Measurements from ENCODE around the gene NLRP6. TPM values are rescaled to one million over a fixed set of nuclear protein-coding genes. Genes with fewer than 3 reads are reported as not detected.
A peak's percentile ranks its signal among the peaks of the same experiment; 100 is the strongest.

NLRP6 gene
- total RNA-seq, 2 experiments from 2014 or later, result 5.5 to 6.5 TPM

GRCh38 chr11:293852-294661 is 15.8 kb downstream of the NLRP6 start:
- POLR2A ChIA-PET, result no interaction called here

GRCh38 chr11:294780-295179 is 16.6 kb downstream of the NLRP6 start:
- peaks cover 20% of the 10 kb centered on the region for H3K36me3 Mint-ChIP-seq (ENCODE audit: low read depth)
- H3K27me3 Mint-ChIP-seq, result no peaks in the 10 kb centered on the region
- DNase-seq, result no peak
- H3K27ac Mint-ChIP-seq, result no peak overlapping the region
- POLR2A ChIA-PET, result no interaction called here
- CTCF ChIA-PET, result interaction anchor here (1.2 to 2.8 kb wide), 4 partner anchors 11 to 224 kb away, joined by 3 to 11 read pairs (median 5); partner anchors contain the start of genes BET1L and RIC8A
- H3K9me3 Mint-ChIP-seq, result no peaks in the 10 kb centered on the region
- peaks cover 32% of the 10 kb centered on the region for H3K4me1 Mint-ChIP-seq
- no peak overlapping the region for H3K4me3 Mint-ChIP-seq

More at GRCh38 chr11:293852-294661, 15.8 kb downstream of the NLRP6 start:
- no peaks in the 10 kb centered on the region for H3K9me3 Mint-ChIP-seq
- CTCF ChIA-PET, result interaction anchor here (1.2 to 2.8 kb wide), 4 partner anchors 12 to 225 kb away, joined by 3 to 11 read pairs (median 5); partner anchors contain the start of genes BET1L and RIC8A
- no peak overlapping the region for H3K4me3 Mint-ChIP-seq
- no peak for DNase-seq
- H3K27me3 Mint-ChIP-seq, result no peaks in the 10 kb centered on the region
- peaks cover 20% of the 10 kb centered on the region for H3K36me3 Mint-ChIP-seq (ENCODE audit: low read depth)
- H3K4me1 Mint-ChIP-seq, result peaks cover 33% of the 10 kb centered on the region
- H3K27ac Mint-ChIP-seq, result no peak overlapping the region

GRCh38 chr11:295351-296170 is 17.4 kb downstream of the NLRP6 start:
- H3K27ac Mint-ChIP-seq, result peak overlapping the region; percentile 19
- H3K36me3 Mint-ChIP-seq (ENCODE audit: low read depth), result peaks cover 13% of the 10 kb centered on the region
- H3K27me3 Mint-ChIP-seq, result peaks cover 1% of the 10 kb centered on the region
- CTCF ChIA-PET, result interaction anchor here (2.8 kb wide), 1 partner anchor 11 kb away, joined by 11 read pairs; no protein-coding TSS in a partner anchor
- DNase-seq, result no peak
- H3K4me3 Mint-ChIP-seq, result no peak overlapping the region
- H3K4me1 Mint-ChIP-seq, result peaks cover 26% of the 10 kb centered on the region
- H3K9me3 Mint-ChIP-seq, result no peaks in the 10 kb centered on the region
- POLR2A ChIA-PET, result no interaction called here

- no peak for DNase-seq
- Mint-ChIP-seq H3K4me3 (no peak overlapping the region), H3K27me3 (peaks cover 1% of the 10 kb centered on the region), H3K9me3 (no peaks in the 10 kb centered on the region), H3K4me1 (peaks cover 17% of the 10 kb centered on the region), H3K36me3 (ENCODE audit: low read depth) (peaks cover 5% of the 10 kb centered on the region), H3K27ac (no peak overlapping the region)
- ChIA-PET CTCF (interaction anchor here (2.8 kb wide), 1 partner anchor 10 kb away, joined by 11 read pairs; no protein-coding TSS in a partner anchor), POLR2A (no interaction called here)
Observed at GRCh38 chr11:296171-297050, 18.2 kb downstream of the NLRP6 start.

GRCh38 chr11:297051-297585 is 18.9 kb downstream of the NLRP6 start:
- H3K4me1 Mint-ChIP-seq, result peaks cover 15% of the 10 kb centered on the region
- peak overlapping the region; percentile 74 for H3K27ac Mint-ChIP-seq
- H3K27me3 Mint-ChIP-seq, result peaks cover 1% of the 10 kb centered on the region
- H3K4me3 Mint-ChIP-seq, result no peak overlapping the region
- peaks cover 3% of the 10 kb centered on the region for H3K36me3 Mint-ChIP-seq (ENCODE audit: low read depth)
- no peak for DNase-seq
- no peaks in the 10 kb centered on the region for H3K9me3 Mint-ChIP-seq
- CTCF ChIA-PET, result interaction anchor here (1.1 kb wide), 1 partner anchor 9 kb away, joined by 3 read pairs; no protein-coding TSS in a partner anchor
- POLR2A ChIA-PET, result no interaction called here

GRCh38 chr11:297586-298405 is 19.6 kb downstream of the NLRP6 start:
- CTCF ChIA-PET, result interaction anchor here (1.0 to 1.4 kb wide), 3 partner anchors 8 to 106 kb away, joined by 3 to 5 read pairs (median 3); no protein-coding TSS in a partner anchor
- peak; percentile 47 for DNase-seq
- Mint-ChIP-seq H3K36me3 (ENCODE audit: low read depth) (peaks cover 3% of the 10 kb centered on the region), H3K27ac (peak overlapping the region; percentile 74), H3K9me3 (no peaks in the 10 kb centered on the region), H3K27me3 (peaks cover 1% of the 10 kb centered on the region), H3K4me1 (peaks cover 16% of the 10 kb centered on the region), H3K4me3 (no peak overlapping the region)
- POLR2A ChIA-PET, result no interaction called here

- H3K4me1 Mint-ChIP-seq, result peaks cover 23% of the 10 kb centered on the region
- no peak for DNase-seq
- H3K27me3 Mint-ChIP-seq, result peaks cover 1% of the 10 kb centered on the region
Observed at GRCh38 chr11:298406-299065, 20.3 kb downstream of the NLRP6 start.

GRCh38 chr11:299081-299891 is 21.1 kb downstream of the NLRP6 start, which contains the start of gene IFITM5:
Gene IFITM5 (minus strand): TSS chr11:299526. CDS start chr11:299490, 36 bp downstream.
- Mint-ChIP-seq H3K4me1 (peaks cover 25% of the 10 kb centered on the region), H3K36me3 (ENCODE audit: low read depth) (peaks cover 3% of the 10 kb centered on the region), H3K9me3 (no peaks in the 10 kb centered on the region), H3K27me3 (peaks cover 1% of the 10 kb centered on the region), H3K27ac (no peak within 1 kb of the TSS), H3K4me3 (no peak within 1 kb of the TSS)
- POLR2A ChIA-PET, result interaction anchor here (0.6 kb wide), 1 partner anchor 18 kb away, joined by 3 read pairs; no protein-coding TSS in a partner anchor
- no peak for DNase-seq
- CTCF ChIA-PET, result interaction anchor here (0.9 to 1.3 kb wide), 3 partner anchors 41 to 104 kb away, joined by 3 read pairs; no protein-coding TSS in a partner anchor

More at GRCh38 chr11:298406-299065, 20.3 kb downstream of the NLRP6 start:
- Mint-ChIP-seq H3K36me3 (ENCODE audit: low read depth) (peaks cover 3% of the 10 kb centered on the region), H3K9me3 (no peaks in the 10 kb centered on the region), H3K4me3 (no peak overlapping the region), H3K27ac (no peak overlapping the region)
- ChIA-PET POLR2A (interaction anchor here (0.6 kb wide), 1 partner anchor 19 kb away, joined by 3 read pairs; no protein-coding TSS in a partner anchor), CTCF (interaction anchor here (0.9 to 1.4 kb wide), 5 partner anchors 8 to 105 kb away, joined by 3 to 5 read pairs (median 3); no protein-coding TSS in a partner anchor)

GRCh38 chr11:299951-300735 is 21.9 kb downstream of the NLRP6 start:
- POLR2A ChIA-PET, result no interaction called here
- DNase-seq, result no peak

More at GRCh38 chr11:299951-300735, 21.9 kb downstream of the NLRP6 start:
- Mint-ChIP-seq H3K9me3 (no peaks in the 10 kb centered on the region), H3K4me3 (no peak overlapping the region), H3K36me3 (ENCODE audit: low read depth) (peaks cover under 1% of the 10 kb centered on the region), H3K4me1 (peaks cover 31% of the 10 kb centered on the region), H3K27me3 (peaks cover 1% of the 10 kb centered on the region), H3K27ac (no peak overlapping the region)
- CTCF ChIA-PET, result interaction anchor here (1.4 kb wide), 1 partner anchor 62 kb away, joined by 3 read pairs; no protein-coding TSS in a partner anchor
